ENCODE data around the gene MPDU1. TPM values are rescaled to one million over a fixed set of nuclear protein-coding genes. Genes with fewer than 3 reads are reported as not detected.

Gene MPDU1
- total RNA-seq, 1 donor from 2014 or later = 61.8 TPM

DNA sequence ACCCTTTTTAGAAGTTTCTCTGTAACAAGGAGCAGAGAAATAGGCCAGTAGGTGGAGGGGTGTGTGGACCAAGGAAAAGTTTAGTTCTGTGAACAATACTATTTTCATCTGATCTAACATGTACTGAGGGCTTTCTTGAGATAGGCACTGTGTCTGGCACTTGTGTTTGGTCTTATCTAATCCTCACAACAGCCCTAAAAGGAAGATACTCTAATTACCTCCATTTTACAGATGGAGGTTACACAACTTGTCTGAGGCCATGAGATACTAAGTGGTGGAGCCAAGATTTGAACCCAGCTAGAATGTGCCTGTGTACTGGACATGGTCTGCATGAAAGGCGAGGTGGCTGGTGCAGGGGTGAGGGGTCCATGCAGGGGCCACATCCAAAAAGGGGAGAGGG lies 30.3 kb upstream of the MPDU1 start:
- H3K9me3 Mint-ChIP-seq = no peaks in the 10 kb centered on the region
- H3K36me3 Mint-ChIP-seq = no peaks in the 10 kb centered on the region
- peaks cover 1% of the 10 kb centered on the region for H3K27me3 Mint-ChIP-seq
- TF ChIP-seq, protein P1, sequence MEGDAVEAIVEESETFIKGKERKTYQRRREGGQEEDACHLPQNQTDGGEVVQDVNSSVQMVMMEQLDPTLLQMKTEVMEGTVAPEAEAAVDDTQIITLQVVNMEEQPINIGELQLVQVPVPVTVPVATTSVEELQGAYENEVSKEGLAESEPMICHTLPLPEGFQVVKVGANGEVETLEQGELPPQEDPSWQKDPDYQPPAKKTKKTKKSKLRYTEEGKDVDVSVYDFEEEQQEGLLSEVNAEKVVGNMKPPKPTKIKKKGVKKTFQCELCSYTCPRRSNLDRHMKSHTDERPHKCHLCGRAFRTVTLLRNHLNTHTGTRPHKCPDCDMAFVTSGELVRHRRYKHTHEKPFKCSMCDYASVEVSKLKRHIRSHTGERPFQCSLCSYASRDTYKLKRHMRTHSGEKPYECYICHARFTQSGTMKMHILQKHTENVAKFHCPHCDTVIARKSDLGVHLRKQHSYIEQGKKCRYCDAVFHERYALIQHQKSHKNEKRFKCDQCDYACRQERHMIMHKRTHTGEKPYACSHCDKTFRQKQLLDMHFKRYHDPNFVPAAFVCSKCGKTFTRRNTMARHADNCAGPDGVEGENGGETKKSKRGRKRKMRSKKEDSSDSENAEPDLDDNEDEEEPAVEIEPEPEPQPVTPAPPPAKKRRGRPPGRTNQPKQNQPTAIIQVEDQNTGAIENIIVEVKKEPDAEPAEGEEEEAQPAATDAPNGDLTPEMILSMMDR (conservative IDR thresholded peaks at IDR 0.05) = no peak
- H3K27ac Mint-ChIP-seq = no peak overlapping the region
- H3K4me1 Mint-ChIP-seq (ENCODE audit: unreplicated experiment) = peaks cover 25% of the 10 kb centered on the region
- DNase-seq (ENCODE audit: extremely low spot score, unreplicated experiment) = no peak
- no peak overlapping the region for H3K4me3 Mint-ChIP-seq

DNA sequence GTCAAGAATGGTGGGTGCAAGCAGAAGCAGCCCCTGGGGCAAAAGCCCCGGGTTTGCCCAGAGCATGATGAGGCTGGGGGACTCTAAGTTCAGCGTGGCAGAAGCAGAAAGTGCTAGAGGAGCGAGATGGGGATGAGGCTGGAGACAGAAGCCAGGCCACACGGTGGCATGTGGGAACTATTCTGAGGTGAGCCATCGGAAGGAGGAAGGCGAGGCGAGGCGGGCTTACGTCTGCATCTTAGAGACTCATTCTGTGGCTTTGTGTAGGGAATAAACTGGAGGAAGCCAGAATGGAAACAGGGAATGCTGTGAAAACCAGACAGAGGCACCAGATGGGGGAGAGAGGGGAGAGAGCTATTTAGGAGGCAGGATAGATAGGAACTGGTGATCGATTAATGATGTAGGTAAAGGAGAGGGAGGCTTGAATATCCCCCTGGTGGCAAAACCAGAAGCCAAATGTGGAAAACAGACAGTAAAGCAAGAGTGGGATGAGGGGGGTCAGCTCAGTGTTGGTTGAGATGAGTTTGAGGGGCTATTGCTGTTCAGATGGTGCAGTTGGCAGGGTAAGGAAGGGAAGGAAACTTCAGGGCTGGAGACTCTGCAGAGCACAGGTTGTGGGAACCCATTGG lies 28.2 kb upstream of the MPDU1 start:
- no peak overlapping the region for H3K4me3 Mint-ChIP-seq
- no peak for DNase-seq (ENCODE audit: extremely low spot score, unreplicated experiment)
- no peaks in the 10 kb centered on the region for H3K36me3 Mint-ChIP-seq
- TF ChIP-seq, protein P1 (conservative IDR thresholded peaks at IDR 0.05) = peak; percentile 45
- H3K9me3 Mint-ChIP-seq = no peaks in the 10 kb centered on the region
- H3K4me1 Mint-ChIP-seq (ENCODE audit: unreplicated experiment) = peaks cover 35% of the 10 kb centered on the region
- H3K27ac Mint-ChIP-seq = peak overlapping the region; percentile 53
- no peaks in the 10 kb centered on the region for H3K27me3 Mint-ChIP-seq

DNA sequence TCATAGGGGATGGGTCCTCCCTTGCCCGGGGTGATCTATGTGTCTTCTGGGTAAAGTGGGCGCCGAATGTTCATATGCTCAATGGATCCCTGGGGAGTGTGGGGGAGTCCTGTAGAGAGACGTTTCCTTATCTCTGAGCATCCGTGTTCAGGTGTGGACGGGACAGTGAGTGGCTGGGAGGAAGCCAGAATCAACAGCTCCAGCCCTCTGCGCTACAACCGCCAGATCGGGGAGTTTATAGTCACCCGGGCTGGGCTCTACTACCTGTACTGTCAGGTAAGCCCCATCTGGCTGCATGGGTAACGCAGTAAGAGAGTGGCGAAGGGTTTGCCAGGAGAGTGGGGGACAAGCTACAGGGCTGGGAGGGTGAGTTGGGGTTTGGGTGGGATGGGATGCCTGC lies 27.0 kb upstream of the MPDU1 start:
- no peak overlapping the region for H3K4me3 Mint-ChIP-seq
- TF ChIP-seq, protein P1 (conservative IDR thresholded peaks at IDR 0.05) = no peak
- no peak overlapping the region for H3K27ac Mint-ChIP-seq
- no peaks in the 10 kb centered on the region for H3K9me3 Mint-ChIP-seq
- no peak for DNase-seq (ENCODE audit: extremely low spot score, unreplicated experiment)
- H3K36me3 Mint-ChIP-seq = no peaks in the 10 kb centered on the region
- no peaks in the 10 kb centered on the region for H3K27me3 Mint-ChIP-seq
- peaks cover 41% of the 10 kb centered on the region for H3K4me1 Mint-ChIP-seq (ENCODE audit: unreplicated experiment)

DNA sequence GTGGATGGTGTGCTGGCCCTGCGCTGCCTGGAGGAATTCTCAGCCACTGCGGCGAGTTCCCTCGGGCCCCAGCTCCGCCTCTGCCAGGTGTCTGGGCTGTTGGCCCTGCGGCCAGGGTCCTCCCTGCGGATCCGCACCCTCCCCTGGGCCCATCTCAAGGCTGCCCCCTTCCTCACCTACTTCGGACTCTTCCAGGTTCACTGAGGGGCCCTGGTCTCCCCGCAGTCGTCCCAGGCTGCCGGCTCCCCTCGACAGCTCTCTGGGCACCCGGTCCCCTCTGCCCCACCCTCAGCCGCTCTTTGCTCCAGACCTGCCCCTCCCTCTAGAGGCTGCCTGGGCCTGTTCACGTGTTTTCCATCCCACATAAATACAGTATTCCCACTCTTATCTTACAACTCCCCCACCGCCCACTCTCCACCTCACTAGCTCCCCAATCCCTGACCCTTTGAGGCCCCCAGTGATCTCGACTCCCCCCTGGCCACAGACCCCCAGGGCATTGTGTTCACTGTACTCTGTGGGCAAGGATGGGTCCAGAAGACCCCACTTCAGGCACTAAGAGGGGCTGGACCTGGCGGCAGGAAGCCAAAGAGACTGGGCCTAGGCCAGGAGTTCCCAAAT lies 26.4 kb upstream of the MPDU1 start:
- peaks cover 41% of the 10 kb centered on the region for H3K4me1 Mint-ChIP-seq (ENCODE audit: unreplicated experiment)
- H3K4me3 Mint-ChIP-seq = no peak overlapping the region
- H3K27ac Mint-ChIP-seq = no peak overlapping the region
- no peaks in the 10 kb centered on the region for H3K27me3 Mint-ChIP-seq
- DNase-seq (ENCODE audit: extremely low spot score, unreplicated experiment) = no peak
- TF ChIP-seq, protein P1 (conservative IDR thresholded peaks at IDR 0.05) = no peak
- no peaks in the 10 kb centered on the region for H3K36me3 Mint-ChIP-seq
- H3K9me3 Mint-ChIP-seq = no peaks in the 10 kb centered on the region

DNA sequence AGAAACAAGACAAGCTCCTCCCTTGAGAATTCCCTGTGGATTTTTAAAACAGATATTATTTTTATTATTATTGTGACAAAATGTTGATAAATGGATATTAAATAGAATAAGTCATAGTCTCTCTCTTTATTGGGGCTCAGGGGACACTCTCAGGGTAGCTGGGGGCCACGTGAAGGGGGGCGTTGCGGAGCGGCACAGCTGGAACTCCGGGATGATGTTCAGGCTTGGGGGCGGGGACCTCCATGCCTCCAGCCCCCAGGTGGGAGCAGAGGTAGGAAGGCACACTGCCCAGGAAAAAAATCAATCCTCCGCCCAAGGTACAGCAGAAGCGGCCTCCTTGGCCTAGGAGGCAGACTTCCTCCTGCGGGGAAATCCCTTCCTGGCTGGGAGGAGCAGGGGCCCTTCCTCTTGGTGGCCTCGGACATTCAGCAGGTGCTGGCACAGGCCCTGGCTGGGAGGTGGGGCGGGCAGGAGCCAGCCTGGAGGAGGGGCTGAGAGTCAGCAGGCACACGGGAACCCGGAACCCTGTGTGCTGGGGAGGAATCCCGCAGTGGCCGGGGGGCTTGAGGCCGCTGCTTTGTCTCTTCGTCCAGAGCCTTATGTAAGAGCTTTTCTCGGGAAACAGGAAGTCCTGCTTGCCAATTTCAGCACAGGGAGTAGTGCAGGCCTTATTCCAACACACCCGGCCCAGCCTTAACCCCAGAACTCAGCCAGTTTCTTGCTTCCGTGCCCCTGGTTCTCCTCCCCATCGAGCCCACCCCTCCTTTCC lies 25.7 kb upstream of the MPDU1 start:
- peak overlapping the region; percentile 80 for H3K4me3 Mint-ChIP-seq
- DNase-seq (ENCODE audit: extremely low spot score, unreplicated experiment) = no peak
- H3K9me3 Mint-ChIP-seq = no peaks in the 10 kb centered on the region
- TF ChIP-seq, protein P1 (conservative IDR thresholded peaks at IDR 0.05) = no peak
- H3K4me1 Mint-ChIP-seq (ENCODE audit: unreplicated experiment) = peaks cover 46% of the 10 kb centered on the region
- H3K27ac Mint-ChIP-seq = peak overlapping the region; percentile 92
- H3K36me3 Mint-ChIP-seq = peaks cover 4% of the 10 kb centered on the region
- no peaks in the 10 kb centered on the region for H3K27me3 Mint-ChIP-seq

Measured in type B pancreatic cell (in vitro differentiated cells).